ENCODE results near the gene RHAG.
"Not testable (repeated sequence)": the region's sequence is repeated elsewhere in the genome, so short reads cannot be mapped to it uniquely, and the experiment has no call there.

The RHAG gene

GRCh38 chr6:49636713-49637349 is at the start of gene RHAG:
RHAG (minus strand) TSS chr6:49636839; CDS start chr6:49636812, 27 bp downstream.
- DNase-seq = no peak

- DNase-seq = no peak
Measured at GRCh38 chr6:49676671-49677281, 40.1 kb upstream of the RHAG start.

GRCh38 chr6:49675816-49676215 is 39.2 kb upstream of the RHAG start:
- DNase-seq = no peak

- DNase-seq = no peak
Measured at GRCh38 chr6:49668083-49668511, 31.5 kb upstream of the RHAG start.

- DNase-seq = no peak
Measured at GRCh38 chr6:49666930-49667757, 30.5 kb upstream of the RHAG start.

GRCh38 chr6:49666480-49666879 is 29.8 kb upstream of the RHAG start:
- DNase-seq = no peak

GRCh38 chr6:49664817-49665216 is 28.2 kb upstream of the RHAG start:
- no peak for DNase-seq

- DNase-seq = not testable (repeated sequence)
Measured at GRCh38 chr6:49664054-49664453, 27.4 kb upstream of the RHAG start.

GRCh38 chr6:49662892-49663261 is 26.2 kb upstream of the RHAG start:
- DNase-seq = no peak

GRCh38 chr6:49662231-49662891 is 25.7 kb upstream of the RHAG start:
- DNase-seq = no peak

GRCh38 chr6:49653942-49654341 is 17.3 kb upstream of the RHAG start:
- no peak for DNase-seq

GRCh38 chr6:49653438-49653837 is 16.8 kb upstream of the RHAG start:
- DNase-seq = no peak

GRCh38 chr6:49651239-49651638 is 14.6 kb upstream of the RHAG start:
- no peak for DNase-seq

GRCh38 chr6:49649988-49650387 is 13.3 kb upstream of the RHAG start:
- DNase-seq = no peak

GRCh38 chr6:49648036-49648435 is 11.4 kb upstream of the RHAG start:
- DNase-seq = no peak

- no peak for DNase-seq
Measured at GRCh38 chr6:49647476-49647875, 10.8 kb upstream of the RHAG start.

GRCh38 chr6:49646942-49647341 is 10.3 kb upstream of the RHAG start:
- DNase-seq = no peak

GRCh38 chr6:49646130-49646824 is 9.6 kb upstream of the RHAG start:
- no peak for DNase-seq

- DNase-seq = no peak
Measured at GRCh38 chr6:49645139-49645538, 8.5 kb upstream of the RHAG start.

- DNase-seq = no peak
Measured at GRCh38 chr6:49639177-49639817, 2.7 kb upstream of the RHAG start.

- no peak for DNase-seq
Measured at GRCh38 chr6:49637350-49637731, 702 bp upstream of the RHAG start.

GRCh38 chr6:49635978-49636712 is 494 bp downstream of the RHAG start:
- DNase-seq = no peak
